Lower leg skin (tissue), 4 donors: Measurements from ENCODE around the gene MXRA7. TPM values are rescaled to one million over a fixed set of nuclear protein-coding genes. Genes with fewer than 3 reads are reported as not detected.

Source experiments
- DNase-seq, 2 donors: peaks; one replicate each; pipeline ENCODE4 v3.0.0-alpha.2; 2019; ENCODE audit warnings: low spot score in 2 of 2
- H3K4me3 ChIP-seq: fragments of 200-600 bp; sonication (generic); 2 replicates; pipeline ENCODE4 v1.5.1; 2017; ENCODE audit warnings: mild to moderate bottlenecking, low read depth; ENCODE audit not compliant: poor library complexity, severe bottlenecking
- CTCF ChIP-seq, 3 donors: fragments of 450-650 bp; IDR thresholded peaks; one replicate each; pipeline ENCODE4 v1.5.1; 2016; ENCODE audit warnings: antibody characterized with exemption in 3 of 3, mild to moderate bottlenecking in 3 of 3, moderate library complexity in 2 of 3
- POLR2A ChIP-seq, 2 donors: fragments of 450-650 bp; IDR thresholded peaks; one replicate each; pipeline ENCODE4 v1.6.1; 2016 to 2017; ENCODE audit warnings: antibody characterized with exemption in 2 of 2, mild to moderate bottlenecking in 1 of 2, moderate library complexity in 1 of 2
- WGBS, 2 donors: methylation state at CpG; one replicate each; pipeline ENCODE4 v1.1.5; 2018; 5-methylcytosine and 5-hydroxymethylcytosine counted together
- intact Hi-C: fragments of 100-400 bp; cut with DNase I; formaldehyde crosslinking; loops from one replicate; pipeline ENCODE4 v1.15.0; 2023; ENCODE audit warnings: low total_unique reads
- total RNA-seq, 4 donors: library from RNA; depleted of rRNA; stranded (reverse); fragments of >200 nt; gene quantifications; one replicate each; pipeline ENCODE4 v1.1.0, GENCODE V29; 2016

Gene MXRA7
- total RNA-seq, 4 donors from 2014 or later, result 31.6 to 97.4 (median 47.1) TPM

- DNase-seq, result no peak
- intact Hi-C loops, result no loop called here
- WGBS, 2 donors, result 86 to 87% methylated on average over 8 of the region's 8 CpGs
- TF ChIP-seq POLR2A (IDR thresholded peaks at IDR 0.05) (no peak), CTCF (IDR thresholded peaks at IDR 0.05) (no peak)
- no peak overlapping the region for H3K4me3 ChIP-seq
These were observed 53.1 kb downstream of the MXRA7 start for GRCh38 chr17:76657505-76658241.

- DNase-seq, result no peak
- intact Hi-C loops, result no loop called here
- 88 to 93% methylated on average over 1 of the region's 1 CpG for WGBS, 2 donors
- no peak overlapping the region for H3K4me3 ChIP-seq
- TF ChIP-seq CTCF (IDR thresholded peaks at IDR 0.05), result no peak
- TF ChIP-seq POLR2A (IDR thresholded peaks at IDR 0.05), result no peak
These were observed 56.4 kb downstream of the MXRA7 start for GRCh38 chr17:76654408-76654807.

GRCh38 chr17:76650504-76650903, 60.3 kb downstream of the MXRA7 start:
- intact Hi-C loops, result no loop called here
- 90% methylated on average over 5 of the region's 5 CpGs for WGBS, 2 donors
- DNase-seq, result no peak
- H3K4me3 ChIP-seq, result no peak overlapping the region
- no peak for TF ChIP-seq POLR2A (IDR thresholded peaks at IDR 0.05)
- no peak for TF ChIP-seq CTCF (IDR thresholded peaks at IDR 0.05)

- WGBS, 2 donors, result 84 to 90% methylated on average over 1 of the region's 1 CpG
- H3K4me3 ChIP-seq, result no peak overlapping the region
- DNase-seq, result no peak
- intact Hi-C loops, result no loop called here
- TF ChIP-seq CTCF (IDR thresholded peaks at IDR 0.05), result no peak
- no peak for TF ChIP-seq POLR2A (IDR thresholded peaks at IDR 0.05)
These were observed 64.1 kb downstream of the MXRA7 start for GRCh38 chr17:76646712-76647111.

- no peak for DNase-seq
- TF ChIP-seq CTCF (IDR thresholded peaks at IDR 0.05), result no peak
- TF ChIP-seq POLR2A (IDR thresholded peaks at IDR 0.05), result no peak
- WGBS, 2 donors, result 63 to 72% methylated on average over 5 of the region's 5 CpGs
- no peak overlapping the region for H3K4me3 ChIP-seq
- intact Hi-C loops, result no loop called here
These were observed 65.3 kb downstream of the MXRA7 start for GRCh38 chr17:76645481-76645880.

GRCh38 chr17:76644995-76645394, 65.8 kb downstream of the MXRA7 start:
- H3K4me3 ChIP-seq, result no peak overlapping the region
- intact Hi-C loops, result no loop called here
- no peak for DNase-seq
- 86 to 93% methylated on average over 8 of the region's 8 CpGs for WGBS, 2 donors
- TF ChIP-seq CTCF (IDR thresholded peaks at IDR 0.05) (no peak), POLR2A (IDR thresholded peaks at IDR 0.05) (no peak)
